Inferior parietal cortex (tissue), 1 donor: ENCODE results near the gene NPAS2.

ENCODE experiments used
- DNase-seq: peaks from one replicate; pipeline ENCODE4 v3.0.0-alpha.2; 2016; ENCODE audit errors: extremely low spot score

The NPAS2 gene

DNA sequence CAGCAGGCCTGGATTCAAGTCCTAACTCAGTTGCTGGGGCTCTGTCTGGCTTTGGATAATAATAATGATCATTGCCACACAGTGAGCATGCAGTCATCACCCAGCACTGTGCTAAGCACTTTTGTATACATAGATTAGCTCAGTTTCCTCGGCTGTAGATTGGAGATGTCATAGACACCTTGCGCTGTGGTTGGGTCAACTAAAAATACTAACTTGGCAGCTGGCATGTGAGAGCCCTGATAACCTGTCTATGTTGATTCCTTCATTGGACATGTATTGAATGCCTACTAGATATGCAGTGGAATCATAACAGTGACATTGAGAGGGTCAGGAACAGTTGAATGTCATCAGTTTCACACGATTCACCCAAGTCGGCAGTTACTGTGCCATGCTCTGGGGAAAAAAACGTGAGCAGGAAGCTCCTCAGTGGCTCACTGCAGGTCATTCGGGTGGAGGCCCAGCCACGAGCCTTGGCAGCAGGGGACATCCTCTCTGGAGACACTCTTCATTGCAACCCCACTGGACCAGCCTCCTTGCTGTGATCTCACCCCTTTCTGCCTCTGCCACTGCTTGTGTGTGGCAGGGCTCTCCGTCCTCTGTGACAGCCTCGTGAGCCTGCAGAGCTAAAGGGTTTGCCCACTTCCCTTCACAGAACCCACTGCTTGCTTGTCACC is 85.3 kb downstream of the NPAS2 start:
- DNase-seq = no peak

GRCh38 chr2:100906131-100906530 is 86.2 kb downstream of the NPAS2 start:
- DNase-seq = no peak

GRCh38 chr2:100906679-100907078 is 86.7 kb downstream of the NPAS2 start:
- no peak for DNase-seq

DNA sequence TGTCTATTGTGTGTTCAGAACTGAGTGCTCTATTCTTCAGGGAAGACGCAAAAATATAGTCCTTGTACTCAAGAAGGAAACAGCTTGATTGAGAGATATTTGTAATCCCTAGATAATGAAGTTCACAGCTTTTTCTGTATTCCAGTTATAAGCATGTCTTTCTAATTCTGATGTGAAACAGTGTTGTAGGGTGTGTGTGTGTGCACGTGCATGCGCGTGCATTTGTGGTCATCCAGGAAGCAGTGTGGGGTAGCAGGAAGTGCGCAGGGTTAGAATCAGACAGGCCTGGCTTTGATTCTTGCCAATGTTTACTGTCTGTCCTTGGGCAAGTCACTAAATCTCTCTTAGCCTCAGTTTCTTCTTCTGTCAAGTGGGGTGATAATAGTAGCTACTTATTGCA is 87.9 kb downstream of the NPAS2 start:
- DNase-seq = no peak

DNA sequence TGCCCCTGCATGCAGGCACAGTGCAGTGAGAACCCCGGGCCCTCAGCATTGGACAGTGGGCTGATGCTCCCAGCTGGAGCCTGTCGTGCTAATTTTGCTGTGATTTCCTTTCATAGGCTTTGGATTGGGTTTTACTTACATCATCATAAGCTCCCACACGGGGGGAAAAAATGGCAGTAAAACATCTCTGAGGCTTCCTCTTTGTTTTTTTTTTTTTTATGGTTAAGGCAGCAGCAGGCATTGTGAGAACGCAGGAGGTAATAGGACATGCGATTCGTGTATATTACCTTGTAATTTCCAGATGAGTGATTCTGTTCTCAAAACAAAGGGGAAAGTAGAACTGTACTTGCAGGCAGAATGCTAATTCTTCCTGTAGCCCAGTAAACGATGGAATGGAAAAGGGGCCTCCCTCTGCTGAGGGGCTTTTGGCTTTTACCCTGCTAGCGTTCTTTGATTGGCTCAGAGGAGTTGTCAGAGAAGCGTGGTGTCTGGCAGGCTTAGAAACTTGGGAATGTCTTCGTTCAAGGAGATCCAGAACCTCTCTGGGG is 89.7 kb downstream of the NPAS2 start:
- DNase-seq = no peak

DNA sequence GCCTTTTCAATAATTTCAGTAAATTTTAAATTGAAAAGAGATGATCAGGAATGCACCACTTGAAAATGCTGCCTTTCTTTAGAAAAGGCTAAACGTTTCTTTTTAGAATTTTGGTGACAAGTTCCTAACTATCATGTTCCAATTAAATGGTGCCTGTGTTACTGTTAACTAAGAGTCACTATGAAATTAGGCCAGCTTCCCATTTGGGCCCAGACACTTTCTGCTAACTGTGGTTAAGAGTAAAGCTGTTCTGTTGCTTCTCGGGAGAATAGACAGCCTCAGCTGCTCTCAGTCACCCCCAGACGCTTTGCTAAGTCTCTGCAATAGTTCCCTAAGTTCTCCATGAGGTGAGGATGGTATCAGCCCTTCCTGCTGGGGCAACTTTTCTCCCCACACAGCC is 90.2 kb downstream of the NPAS2 start:
- no peak for DNase-seq

GRCh38 chr2:100919316-100919715 is 99.4 kb downstream of the NPAS2 start:
- DNase-seq = no peak

- DNase-seq = no peak
Measured at GRCh38 chr2:100921685-100922161, 101.8 kb downstream of the NPAS2 start.

DNA sequence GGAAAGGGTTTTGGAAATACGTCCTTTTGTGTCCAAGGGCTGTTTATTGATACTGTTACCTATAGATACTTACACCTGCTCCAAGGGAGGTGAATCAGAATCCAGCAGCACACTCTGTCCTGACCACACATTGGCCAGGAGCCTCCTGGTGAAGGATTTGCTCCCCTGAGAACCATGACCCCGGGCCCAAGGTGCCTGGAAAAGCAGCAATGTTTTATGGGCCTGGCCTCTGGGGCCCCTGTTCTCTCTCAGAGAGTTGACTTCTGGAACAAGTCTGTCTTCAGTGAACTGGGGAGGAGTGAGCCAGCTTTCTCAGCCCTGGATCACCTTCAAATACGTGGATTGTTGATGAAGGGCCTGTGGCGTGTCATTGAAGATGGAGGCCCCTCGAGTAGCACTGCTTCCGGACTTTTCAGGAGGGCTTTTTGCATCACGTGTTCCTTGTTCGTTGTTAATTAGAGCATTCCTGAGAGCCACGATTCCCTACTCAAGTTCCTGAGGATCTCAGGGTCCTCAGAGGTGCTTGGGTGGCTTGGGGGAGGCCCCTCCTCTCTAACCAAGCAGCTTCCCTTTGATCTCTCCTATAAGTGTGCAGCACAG is 103.6 kb downstream of the NPAS2 start:
- DNase-seq = no peak

DNA sequence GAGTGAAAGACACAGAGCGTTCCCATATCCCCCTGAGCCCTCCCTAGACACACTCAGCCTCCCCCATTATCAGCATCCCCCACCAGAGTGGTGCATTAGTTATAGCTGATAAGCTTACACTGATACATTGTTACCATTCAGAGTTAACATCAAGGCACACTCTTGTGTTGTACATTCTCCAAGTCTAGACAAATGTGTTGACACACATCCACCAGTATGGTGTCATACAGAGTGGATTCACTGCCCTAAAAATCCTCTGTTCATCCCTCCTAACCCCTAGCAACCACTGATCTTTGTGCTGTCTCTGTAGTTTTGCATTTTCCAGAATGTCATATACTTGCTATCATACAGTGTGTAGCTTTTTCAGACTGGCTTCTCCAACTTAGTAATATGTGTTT is 104.2 kb downstream of the NPAS2 start:
- no peak for DNase-seq

DNA sequence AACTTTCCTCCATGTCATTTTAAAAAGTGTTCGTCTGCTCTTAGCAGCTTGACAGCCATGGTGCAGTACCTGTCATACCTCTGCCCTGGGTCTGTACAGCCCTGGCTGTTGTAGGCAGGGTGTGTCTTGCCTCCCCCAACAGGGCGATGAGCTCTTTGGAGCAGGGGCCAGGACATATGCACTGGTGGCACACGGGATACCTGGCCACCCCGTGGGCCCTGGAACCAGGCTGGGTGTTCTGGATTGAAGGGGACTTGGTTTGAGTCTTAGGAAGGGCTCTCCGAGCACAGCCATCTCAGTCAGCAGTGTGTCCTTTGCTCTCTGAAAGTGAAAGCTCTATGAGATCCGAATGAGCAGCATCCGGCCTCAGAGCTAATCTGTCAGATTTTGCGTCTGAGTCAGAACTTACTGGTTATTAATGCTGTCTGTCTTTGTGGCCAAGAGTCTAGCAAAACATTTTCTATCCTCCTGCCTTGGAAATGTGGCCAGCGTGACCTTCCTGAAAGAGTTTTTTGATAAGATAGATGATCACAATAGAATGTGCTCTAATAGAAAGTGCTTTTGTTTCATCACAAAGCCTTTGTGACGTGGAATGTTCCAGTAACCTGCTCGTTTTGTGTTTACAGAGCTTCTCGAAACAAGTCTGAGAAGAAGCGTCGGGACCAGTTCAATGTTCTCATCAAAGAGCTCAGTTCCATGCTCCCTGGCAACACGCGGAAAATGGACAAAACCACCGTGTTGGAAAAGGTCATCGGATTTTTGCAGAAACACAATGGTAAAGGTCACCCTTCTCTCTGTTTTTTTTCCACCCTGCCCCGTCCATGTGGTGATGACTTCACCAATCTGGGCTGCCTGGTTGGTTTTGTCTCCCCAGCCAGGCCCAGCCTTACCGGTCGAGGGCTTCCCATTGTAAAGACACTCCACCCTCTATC is 104.8 kb downstream of the NPAS2 start:
- DNase-seq = no peak

DNA sequence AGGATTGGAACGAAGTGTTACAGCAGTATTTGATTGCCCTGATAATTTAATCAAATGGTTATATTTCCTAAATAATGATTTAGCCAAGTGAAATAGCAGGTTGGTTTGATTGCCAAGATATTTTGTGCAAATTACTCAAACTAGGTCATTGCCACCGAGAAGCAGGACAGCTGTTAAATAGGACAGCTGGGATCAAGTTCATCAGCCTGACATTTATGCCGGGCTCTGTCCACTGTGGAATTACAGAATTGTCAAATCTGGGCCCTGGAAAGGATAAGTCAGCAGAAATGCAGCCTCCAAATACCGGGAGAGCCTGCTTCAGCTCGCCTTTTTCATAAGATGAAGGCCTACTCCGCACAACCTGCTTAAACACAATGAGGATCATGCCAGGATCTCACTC is 108.3 kb downstream of the NPAS2 start:
- no peak for DNase-seq

DNA sequence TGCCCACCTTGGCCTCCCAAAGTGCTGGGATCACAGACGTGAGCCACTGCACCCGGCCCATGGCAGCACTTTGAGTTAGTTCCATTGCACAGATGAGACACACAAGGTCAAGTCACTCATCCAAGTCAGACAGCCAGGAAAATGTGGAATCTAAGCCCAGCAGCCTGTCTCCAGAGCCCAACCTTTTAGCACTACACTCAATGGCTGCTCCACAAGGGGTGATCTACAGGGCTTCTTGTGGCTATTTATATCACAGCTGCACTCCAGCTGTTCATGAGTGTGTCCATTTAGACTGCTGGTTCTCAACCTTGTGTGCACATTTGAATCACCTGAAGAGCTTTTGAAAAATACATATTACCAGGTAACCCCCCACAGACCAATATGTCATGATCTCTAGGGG is 109.2 kb downstream of the NPAS2 start:
- no peak for DNase-seq

DNA sequence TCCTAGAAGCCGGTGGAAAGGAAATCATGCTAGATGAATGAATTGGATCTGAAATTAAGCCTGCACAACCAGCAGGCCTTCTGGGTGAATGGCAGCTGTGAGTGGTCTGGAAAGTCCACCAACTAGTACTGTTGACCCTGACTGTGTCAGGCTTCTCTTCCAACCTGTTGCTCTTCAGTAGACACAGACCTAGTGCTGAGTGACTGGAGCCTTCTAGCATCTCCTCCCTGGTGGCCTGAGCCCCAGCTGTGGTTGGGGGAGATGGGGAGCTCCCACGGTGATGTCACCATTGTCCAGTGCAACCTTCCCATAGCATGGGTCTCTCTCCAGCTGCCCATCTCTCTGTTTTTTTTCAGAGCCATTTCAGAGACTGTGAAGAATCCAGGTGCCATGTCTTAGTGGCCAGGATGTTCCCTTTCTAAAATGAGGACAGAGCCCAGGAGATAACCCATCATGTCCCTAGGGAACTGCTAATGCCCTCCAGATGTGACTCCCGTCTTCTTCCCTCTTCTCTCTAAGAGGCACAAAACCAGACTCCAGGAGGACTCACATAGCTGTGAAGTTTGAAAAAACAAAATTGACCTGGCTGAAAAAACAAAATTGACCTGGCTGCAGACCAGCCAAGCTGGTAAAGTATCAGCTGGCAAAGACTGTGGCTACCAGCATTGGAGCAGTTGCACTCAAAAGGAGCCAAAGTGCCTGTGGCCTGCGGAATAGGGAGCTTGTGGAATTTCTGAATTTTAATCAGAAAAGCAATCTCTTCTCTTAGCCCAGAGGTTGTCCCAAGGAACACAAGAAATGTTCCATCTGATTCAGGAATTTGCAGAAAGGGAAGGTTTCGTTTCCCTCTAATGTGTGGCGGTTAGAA is 114.8 kb downstream of the NPAS2 start:
- no peak for DNase-seq

DNA sequence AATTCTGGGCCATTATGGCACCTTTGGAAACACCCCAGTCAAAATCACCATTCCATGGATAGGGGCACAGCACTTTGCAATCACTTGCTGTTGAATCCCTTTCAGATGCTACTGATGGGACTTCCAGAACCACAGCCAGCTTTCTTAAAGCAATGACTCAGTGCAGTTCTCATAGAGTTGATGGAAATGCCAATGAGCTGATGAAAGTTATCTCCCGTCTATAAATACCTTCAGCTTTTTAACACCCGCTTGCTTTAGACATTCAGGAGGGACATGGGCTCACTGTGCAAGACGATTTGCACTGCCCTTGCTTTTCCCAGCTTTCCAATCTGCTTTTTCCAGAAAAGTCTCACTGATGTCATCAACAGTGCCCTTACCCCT is 115.4 kb downstream of the NPAS2 start:
- DNase-seq = no peak

DNA sequence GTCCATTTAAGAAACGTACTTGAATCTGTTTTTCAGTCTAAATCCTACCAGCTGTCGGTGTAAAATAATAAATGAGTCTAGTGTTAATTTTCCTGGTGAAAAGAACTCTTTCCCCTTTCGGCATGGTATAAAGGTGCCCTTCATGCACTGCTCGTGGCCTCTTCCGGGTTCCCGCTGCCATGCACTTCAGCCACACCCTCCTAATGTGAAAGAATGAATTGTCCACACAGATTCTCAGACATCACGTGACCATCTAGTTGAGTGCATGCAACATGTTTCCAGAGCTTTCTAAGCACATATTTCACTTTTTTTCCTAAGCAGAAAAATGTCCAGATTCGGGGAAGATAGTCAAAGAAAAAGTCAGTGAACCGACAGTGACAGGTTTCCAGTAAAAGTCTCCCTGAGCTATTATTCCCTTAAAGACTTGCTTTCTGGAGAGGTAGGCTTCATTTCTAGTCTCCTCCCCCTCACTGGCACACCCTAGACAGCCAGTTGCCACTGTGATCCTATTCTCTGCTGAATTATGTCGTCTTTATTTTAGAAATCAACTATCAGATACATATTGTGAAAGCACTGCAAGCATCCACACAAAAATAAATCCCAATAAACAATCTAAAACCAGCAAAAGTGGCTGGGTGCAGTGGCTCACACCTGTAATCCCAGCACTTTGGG is 116.3 kb downstream of the NPAS2 start:
- no peak for DNase-seq

DNA sequence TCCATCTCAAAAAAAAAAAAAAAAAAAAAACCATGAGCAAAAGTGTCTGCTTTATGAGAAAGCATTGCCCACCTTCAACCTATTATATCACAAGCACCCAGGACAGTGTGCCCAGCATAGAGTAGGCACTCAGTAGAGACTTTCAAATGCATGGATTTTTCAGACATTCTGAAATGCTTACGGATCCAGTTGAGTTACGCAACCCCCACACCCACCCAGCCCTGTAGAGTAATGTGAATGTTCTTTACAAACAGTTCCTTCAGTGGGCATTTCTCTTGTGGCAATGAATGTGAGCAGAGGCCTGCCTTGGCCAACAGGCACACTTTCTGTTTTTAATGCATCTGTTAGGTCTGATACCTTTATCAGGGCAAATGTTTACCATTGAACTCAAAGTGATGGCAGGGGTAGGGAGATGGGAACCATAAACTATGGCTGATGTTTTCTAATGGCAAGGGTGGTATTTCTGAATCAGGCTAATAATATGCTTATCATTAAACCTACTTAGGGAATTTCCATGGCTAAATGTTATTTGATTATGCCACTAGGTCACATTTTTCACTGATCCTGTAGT is 117.1 kb downstream of the NPAS2 start:
- no peak for DNase-seq

DNA sequence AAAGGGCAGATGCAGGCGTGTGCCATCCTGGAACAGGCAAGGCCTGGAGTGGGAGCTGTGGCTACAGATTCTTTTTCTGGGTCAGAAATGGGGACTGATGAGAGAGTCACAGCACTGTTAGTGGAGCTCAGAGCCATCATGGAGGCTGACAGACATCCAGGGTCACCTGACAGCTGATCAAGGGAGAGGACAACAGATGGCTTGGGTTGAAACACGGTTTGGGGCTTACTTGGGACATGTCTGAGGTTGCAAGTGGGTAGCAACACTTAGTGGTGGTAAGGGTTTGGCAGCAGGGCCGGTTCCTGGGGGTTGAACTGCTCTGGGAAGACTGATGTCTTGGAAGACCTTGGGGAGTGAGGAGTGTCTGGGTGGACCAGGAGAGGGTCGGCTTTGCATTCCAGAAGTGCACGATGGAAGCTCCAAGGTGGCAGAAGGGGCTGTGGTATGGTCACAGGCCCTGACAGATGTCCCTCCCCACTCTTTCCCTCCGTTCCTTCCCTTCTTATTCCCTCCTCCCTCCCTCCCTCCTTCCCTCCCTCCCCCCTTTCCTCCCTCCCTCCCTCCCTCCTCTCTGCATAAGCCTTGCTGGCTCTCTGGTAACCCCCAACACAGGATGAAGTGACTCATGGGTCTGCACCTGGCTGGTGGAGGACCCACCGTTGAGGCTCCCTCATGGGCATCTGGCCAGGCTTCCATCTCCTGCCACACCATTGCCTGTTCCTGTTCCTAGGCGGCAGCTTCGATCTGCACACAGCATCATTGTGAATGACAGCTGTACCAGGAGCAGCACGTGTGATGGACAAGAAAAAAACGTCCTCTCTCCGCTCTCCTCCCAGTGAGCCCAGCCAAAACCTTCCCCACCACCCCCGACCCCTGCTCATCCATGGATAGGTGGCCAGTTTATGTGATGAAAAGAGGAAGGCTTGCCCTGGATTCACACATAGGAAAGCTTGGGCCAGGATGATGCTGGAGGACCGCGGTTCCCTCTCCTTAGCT is 118.4 kb downstream of the NPAS2 start:
- DNase-seq = no peak

DNA sequence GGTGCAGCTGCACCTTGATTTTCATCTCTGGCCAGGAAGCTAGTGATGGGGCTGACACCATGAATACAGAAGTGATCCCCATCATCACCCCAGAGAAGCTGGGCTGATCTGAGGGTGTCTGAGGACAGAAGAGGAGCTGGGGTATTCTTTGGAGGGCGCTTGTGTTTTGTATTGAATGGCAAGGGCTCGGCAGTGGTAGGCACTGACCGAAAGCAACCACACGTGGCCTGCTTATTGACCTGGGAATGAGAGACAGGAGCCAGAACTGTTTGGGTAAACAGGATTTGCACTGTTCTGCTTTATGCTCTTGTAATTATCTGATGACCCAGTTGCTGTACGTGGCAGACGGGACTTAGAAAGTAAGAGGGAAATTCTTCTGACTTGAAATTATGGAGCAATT is 119.5 kb downstream of the NPAS2 start:
- DNase-seq = no peak
